NCI-H1092 treated with DMSO at 0.1 percent for 48 hours (cell line): ENCODE results near the gene DCAF8L1.
"Not testable (repeated sequence)": the region's sequence is repeated elsewhere in the genome, so short reads cannot be mapped to it uniquely, and the experiment has no call there.

Experiments
- DNase-seq: peaks from one replicate; lab custom pipeline; 2025; lab: John Stamatoyannopoulos, UW

Gene DCAF8L1

DNA sequence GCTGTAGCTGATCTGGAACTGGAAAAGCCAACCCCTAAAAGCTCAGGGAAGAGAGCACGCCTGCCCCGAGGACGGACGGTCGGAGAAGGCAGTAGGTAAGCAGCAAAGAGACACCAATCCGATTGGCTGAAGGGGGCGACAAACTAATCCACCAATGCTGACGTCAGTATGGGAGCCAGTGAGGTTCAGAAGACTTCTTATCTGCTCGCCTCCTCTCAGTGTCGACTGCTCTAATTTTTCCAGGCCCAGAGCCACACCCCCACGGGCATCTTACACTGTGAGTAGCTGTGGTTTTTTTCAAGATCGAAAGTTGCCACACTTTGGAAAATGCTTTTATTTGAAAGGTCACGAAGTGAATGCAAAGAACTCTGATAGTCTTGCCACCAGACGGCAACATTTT is at the start of gene DCAF8L1:
TSS of gene DCAF8L1 (minus strand) at position 101 of the 400 bp plus-strand sequence. CDS start 115 bp downstream, outside the sequence.
- no peak for DNase-seq

- DNase-seq = no peak
Measured at GRCh38 chrX:28022371-28022770, 41.1 kb upstream of the DCAF8L1 start.

- no peak for DNase-seq
Measured at GRCh38 chrX:28016823-28017222, 35.6 kb upstream of the DCAF8L1 start.

GRCh38 chrX:28015993-28016392 is 34.7 kb upstream of the DCAF8L1 start:
- DNase-seq = no peak

GRCh38 chrX:28010875-28011274 is 29.6 kb upstream of the DCAF8L1 start:
- DNase-seq = no peak

DNA sequence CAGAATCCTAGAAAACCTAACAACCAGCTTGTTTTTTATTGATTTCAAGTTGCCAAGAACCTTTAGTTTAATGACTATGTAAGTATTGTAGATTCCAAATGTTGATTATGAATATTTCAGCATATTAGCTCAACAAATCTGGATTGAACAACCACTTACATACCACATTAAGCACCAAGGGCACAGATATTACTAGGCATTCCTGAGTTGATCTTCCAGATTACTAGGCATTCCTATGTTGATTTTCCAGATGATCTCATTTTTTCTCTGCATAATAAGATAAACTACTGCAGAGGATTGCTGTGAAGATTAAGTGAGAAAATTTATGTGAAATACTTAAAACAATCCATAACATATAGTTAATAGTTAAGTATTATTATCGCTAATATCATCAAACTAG is 17.4 kb upstream of the DCAF8L1 start:
- DNase-seq = no peak

- DNase-seq = no peak
Measured at GRCh38 chrX:27997622-27998021, 16.4 kb upstream of the DCAF8L1 start.

GRCh38 chrX:27996132-27996531 is 14.9 kb upstream of the DCAF8L1 start:
- DNase-seq = no peak

GRCh38 chrX:27995611-27996010 is 14.4 kb upstream of the DCAF8L1 start:
- DNase-seq = no peak

DNA sequence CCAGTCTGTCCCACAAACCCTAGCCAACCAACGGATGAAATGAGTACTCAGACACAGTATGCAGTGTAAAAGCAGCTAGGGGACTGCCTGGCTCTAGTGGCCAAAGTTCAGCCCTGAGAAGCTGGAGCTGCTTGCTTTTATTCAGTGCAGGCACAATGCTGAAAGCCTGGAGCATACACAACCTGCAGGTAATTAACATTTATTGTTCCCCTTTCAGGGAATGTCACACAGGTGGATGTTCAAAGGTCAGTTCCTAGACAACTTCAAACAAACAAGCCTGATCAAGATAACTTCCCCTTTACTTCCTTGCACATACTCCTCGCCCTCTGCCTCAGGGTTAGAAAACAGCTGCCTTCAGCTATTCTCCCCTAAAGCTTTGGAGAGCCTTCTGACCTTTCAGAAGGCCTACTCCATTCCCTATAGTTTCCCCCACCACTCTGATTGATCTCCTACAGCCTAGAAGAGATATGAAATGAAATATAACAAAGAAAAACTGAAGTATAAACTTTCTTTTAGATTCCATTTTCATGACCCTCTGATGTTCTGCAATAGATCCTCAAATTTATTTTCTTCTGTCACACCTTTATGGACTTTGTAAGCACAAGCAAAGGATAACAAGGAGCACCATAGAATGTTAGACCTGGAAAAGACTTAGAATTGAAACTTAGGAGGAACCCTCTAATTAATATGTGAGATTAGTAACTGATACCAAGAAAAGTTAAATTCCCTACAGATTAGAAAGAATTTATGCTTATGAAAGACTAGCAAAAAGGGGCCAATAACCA is 6.8 kb upstream of the DCAF8L1 start:
- DNase-seq = no peak

DNA sequence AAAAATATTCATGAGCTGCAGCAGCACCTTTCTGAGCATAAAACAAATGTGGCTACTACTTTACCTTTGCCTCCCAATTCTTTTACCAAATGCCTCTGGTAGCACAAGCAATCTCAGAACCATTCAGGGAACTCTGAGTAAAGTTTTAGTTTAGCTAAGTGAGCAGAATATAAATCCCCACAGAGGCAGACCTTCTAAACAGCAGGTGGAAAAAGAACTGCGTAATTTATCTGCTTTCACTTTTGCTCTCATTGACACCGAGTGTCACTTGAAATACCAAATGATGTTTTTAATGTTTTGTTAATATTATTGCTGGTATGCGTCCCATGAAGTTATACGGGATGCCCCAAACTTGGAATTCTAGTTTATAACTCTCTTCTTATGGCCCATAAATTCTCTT is 4.3 kb downstream of the DCAF8L1 start:
- DNase-seq = not testable (repeated sequence)

GRCh38 chrX:27976284-27976683 is 5.0 kb downstream of the DCAF8L1 start:
- DNase-seq = no peak

GRCh38 chrX:27968878-27969277 is 12.4 kb downstream of the DCAF8L1 start:
- DNase-seq = no peak

DNA sequence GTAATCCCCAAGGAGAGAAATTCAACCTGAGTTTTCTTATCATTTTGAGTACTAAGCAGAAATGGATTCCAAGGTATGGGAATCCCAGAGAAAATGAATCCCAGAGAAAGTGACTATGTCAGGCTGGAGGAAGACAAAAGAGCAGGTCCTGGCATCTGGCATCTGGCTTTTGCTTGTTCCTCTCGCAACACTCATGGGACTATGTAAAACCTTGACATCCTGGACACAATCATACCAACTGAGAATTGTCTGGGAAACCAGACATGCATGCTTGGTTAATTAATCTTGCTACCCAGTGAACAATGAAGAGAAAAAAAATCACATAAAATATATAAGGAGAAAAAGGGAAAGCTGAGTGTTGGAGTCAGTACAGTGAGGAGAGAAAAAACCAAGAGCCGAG is 12.9 kb downstream of the DCAF8L1 start:
- DNase-seq = no peak

DNA sequence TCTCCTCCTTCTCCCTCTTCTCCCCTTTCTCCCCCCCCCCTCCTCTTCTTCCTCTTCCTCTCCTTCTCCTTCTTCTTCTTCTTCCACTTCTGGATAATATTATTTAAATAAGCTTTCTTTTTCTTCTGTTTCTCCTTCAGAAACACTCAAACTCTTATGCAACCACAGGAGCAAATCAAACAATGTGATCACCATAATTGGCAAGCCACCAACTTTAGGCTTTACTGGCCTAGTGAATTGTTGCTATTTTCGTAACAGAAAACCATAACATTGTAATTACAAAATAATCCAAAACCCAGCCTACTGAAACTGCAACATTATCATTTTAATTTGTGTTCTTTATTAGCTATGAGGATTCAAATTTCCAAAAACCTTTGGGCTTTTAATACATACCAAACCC is 14.3 kb downstream of the DCAF8L1 start:
- no peak for DNase-seq

- DNase-seq = no peak
Measured at GRCh38 chrX:27966492-27966891, 14.8 kb downstream of the DCAF8L1 start.

DNA sequence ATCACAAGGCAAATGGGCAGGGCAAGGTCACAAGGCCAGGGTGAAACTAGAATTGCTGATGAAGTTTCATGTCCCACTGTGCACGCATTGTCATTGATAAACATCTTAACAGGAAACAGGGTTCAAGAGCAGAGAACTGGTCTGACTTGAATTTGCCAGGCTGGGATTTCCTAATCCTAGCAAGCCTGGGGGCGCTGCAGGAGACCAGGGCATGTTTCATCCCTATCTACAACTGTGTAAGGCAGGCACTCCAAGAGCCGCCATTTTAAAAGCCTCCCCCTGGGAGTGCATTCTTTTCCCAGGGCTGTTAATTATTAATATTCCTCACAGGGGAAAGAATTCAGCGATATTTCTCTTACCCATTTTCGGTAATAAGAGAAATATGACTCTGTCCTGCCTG is 15.9 kb downstream of the DCAF8L1 start:
- DNase-seq = not testable (repeated sequence)

DNA sequence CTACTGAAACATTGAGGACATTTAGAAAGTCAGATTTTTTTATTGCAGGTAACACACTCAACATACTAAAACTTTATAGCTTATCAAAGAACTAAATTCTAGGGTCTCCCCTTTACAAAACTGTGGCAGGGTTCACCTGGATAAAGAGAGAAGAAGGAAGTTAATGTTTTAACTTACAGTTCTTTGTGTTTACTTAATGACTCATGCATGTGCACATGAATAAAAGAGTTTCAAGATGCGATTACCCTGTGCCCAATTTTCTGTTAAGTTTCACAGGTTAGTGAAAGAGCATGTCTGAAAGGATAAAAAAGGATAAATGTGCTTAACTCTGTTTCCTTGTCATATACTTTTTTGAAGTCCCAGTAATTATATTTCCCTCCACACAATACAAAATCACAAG is 16.8 kb downstream of the DCAF8L1 start:
- no peak for DNase-seq

DNA sequence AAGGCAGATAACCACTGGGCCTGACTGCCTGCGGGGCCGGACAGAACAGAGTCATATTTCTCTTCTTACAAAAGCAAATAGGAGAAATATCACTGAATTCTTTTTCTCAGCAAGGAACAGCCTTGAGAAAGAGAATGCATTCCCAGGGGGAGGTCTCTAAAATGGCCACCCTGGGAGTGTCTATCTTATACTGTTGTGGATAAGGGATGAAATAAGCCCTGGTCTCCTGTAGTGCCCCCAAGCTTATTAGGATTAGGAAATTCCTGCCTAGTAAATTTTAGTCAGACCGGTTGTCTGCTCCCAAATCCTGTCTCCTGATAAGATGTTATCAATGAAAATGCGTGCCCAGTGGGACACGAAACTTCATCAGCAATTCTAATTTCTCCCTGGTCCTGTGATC is 20.8 kb downstream of the DCAF8L1 start:
- DNase-seq = not testable (repeated sequence)

- no peak for DNase-seq
Measured at GRCh38 chrX:27953171-27953570, 28.1 kb downstream of the DCAF8L1 start.

GRCh38 chrX:27933361-27933760 is 47.9 kb downstream of the DCAF8L1 start:
- DNase-seq = no peak
